GM06990 (cell line): ENCODE results near the gene SMC1B.
A peak's percentile ranks its signal among the peaks of the same experiment; 100 is the strongest.
"Not testable (repeated sequence)": the region's sequence is repeated elsewhere in the genome, so short reads cannot be mapped to it uniquely, and the experiment has no call there.

Source experiments
- DNase-seq: peaks from one replicate; pipeline ENCODE4 v3.0.0-alpha.2; 2011; ENCODE audit not compliant: insufficient read length; ENCODE audit errors: extremely low read depth
- H3K27me3 ChIP-seq: replicated peaks from 2 replicates; pipeline ENCODE4 v1.6.0; 2011; ENCODE audit warnings: low read length; ENCODE audit not compliant: control insufficient read depth, insufficient read depth
- H3K36me3 ChIP-seq: 2 replicates; pipeline ENCODE4 v1.5.1; 2011; ENCODE audit warnings: low read length; ENCODE audit not compliant: control insufficient read depth, insufficient read depth
- H3K4me3 ChIP-seq: replicated peaks from 2 replicates; pipeline ENCODE4 v1.5.1; 2011; ENCODE audit warnings: low read depth, mild to moderate bottlenecking, control low read depth, low read length
- TF ChIP-seq, protein P1 (sequence below): IDR thresholded peaks from 2 replicates; pipeline ENCODE4 v1.5.1; 2011; ENCODE audit warnings: low read length, control low read depth, mild to moderate bottlenecking, inconsistent platforms; ENCODE audit not compliant: insufficient read depth, poor library complexity, severe bottlenecking

Gene SMC1B

DNA sequence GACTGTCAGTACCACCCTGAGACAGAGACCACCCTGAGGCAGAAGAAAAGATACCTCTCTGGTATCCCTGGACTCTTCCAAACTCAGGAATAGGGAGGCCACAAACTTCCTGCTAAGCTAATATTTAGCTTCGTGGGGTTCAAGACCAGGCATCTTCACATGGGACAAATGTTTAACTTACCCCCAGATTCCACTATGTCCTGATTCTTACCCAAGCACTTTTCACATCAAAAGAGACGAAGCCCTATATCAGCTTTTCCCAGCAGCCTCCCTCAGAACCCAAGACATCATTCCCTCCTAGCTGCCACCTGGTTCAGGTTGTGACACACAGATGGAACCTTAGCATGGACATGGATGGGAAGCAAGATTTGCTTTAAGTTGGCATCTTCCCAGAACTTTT is 32.1 kb downstream of the SMC1B start:
- DNase-seq = no peak
- TF ChIP-seq, protein P1, sequence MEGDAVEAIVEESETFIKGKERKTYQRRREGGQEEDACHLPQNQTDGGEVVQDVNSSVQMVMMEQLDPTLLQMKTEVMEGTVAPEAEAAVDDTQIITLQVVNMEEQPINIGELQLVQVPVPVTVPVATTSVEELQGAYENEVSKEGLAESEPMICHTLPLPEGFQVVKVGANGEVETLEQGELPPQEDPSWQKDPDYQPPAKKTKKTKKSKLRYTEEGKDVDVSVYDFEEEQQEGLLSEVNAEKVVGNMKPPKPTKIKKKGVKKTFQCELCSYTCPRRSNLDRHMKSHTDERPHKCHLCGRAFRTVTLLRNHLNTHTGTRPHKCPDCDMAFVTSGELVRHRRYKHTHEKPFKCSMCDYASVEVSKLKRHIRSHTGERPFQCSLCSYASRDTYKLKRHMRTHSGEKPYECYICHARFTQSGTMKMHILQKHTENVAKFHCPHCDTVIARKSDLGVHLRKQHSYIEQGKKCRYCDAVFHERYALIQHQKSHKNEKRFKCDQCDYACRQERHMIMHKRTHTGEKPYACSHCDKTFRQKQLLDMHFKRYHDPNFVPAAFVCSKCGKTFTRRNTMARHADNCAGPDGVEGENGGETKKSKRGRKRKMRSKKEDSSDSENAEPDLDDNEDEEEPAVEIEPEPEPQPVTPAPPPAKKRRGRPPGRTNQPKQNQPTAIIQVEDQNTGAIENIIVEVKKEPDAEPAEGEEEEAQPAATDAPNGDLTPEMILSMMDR = no peak
- no peaks in the 10 kb centered on the region for H3K27me3 ChIP-seq
- no peaks in the 10 kb centered on the region for H3K36me3 ChIP-seq
- H3K4me3 ChIP-seq = no peak overlapping the region

- TF ChIP-seq, protein P1 = no peak
- H3K36me3 ChIP-seq = no peaks in the 10 kb centered on the region
- no peaks in the 10 kb centered on the region for H3K27me3 ChIP-seq
- DNase-seq = no peak
- no peak overlapping the region for H3K4me3 ChIP-seq
These were observed 36.7 kb downstream of the SMC1B start for GRCh38 chr22:45376703-45377102.

- DNase-seq = peak; percentile 26
- TF ChIP-seq, protein P1 = no peak
- Histone ChIP-seq H3K4me3 (no peak overlapping the region), H3K36me3 (no peaks in the 10 kb centered on the region), H3K27me3 (no peaks in the 10 kb centered on the region)
These were observed 37.4 kb downstream of the SMC1B start for GRCh38 chr22:45376009-45376408.

DNA sequence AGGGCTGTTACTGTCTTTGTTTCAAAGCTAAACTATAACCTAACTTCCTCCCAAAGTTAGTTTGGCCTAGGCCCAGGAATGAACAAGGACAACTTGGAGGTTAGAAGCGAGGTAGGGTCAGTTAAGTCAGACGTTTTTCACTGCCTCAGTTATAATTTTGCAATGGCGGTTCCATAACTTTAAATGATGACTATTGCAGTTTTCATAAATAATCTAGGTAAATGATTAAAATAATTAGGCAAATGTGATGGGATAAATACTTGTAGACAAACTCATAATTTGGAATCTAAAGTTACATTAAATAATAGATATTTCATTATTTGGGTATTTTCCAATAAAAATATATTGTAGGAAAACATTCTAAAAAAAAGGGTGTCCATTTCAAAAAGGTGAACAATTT is 39.8 kb downstream of the SMC1B start:
- not testable (repeated sequence) for H3K4me3 ChIP-seq, H3K36me3 ChIP-seq, H3K27me3 ChIP-seq, DNase-seq

DNA sequence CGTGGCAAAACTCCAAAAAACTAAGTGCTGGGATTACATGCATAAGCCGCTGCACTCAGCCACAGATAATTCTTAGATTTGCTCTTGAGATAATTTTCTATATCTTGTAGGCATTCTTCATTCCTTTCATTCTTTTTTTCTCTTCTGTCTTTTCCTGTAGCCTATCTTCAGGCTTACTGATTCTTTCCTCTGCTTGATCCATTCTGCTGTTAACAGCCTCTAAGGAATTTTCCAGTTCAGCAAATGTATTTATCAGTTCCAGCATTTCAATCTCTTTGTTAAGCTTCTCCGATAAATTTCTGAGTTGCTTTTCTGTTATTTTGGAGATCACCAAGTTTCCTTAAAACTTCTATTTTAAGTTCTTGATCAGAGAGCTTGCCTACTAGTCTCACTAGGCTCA is 46.7 kb downstream of the SMC1B start:
- TF ChIP-seq, protein P1 = no peak
- DNase-seq = no peak
- no peaks in the 10 kb centered on the region for H3K36me3 ChIP-seq
- no peaks in the 10 kb centered on the region for H3K27me3 ChIP-seq
- H3K4me3 ChIP-seq = no peak overlapping the region

- DNase-seq = no peak
- H3K4me3 ChIP-seq = no peak overlapping the region
- no peaks in the 10 kb centered on the region for H3K36me3 ChIP-seq
- no peaks in the 10 kb centered on the region for H3K27me3 ChIP-seq
- TF ChIP-seq, protein P1 = no peak
These were observed 53.8 kb downstream of the SMC1B start for GRCh38 chr22:45359627-45360026.
